Neutrophil (primary cell): ENCODE results near the gene SH2B3.

ENCODE experiments used
- H3K27ac ChIP-seq: fragments of 200-600 bp; sonication (generic); 2 replicates; pipeline ENCODE4 v1.5.1; 2016; ENCODE audit warnings: mild to moderate bottlenecking, moderate library complexity
- H3K27me3 ChIP-seq: fragments of 200-600 bp; sonication (generic); 2 replicates; pipeline ENCODE4 v1.6.0; 2016; ENCODE audit warnings: mild to moderate bottlenecking
- H3K36me3 ChIP-seq: fragments of 200-600 bp; sonication (generic); 2 replicates; pipeline ENCODE4 v1.5.1; 2017
- H3K4me1 ChIP-seq, 2 experiments: fragments of 200-600 bp in 1 of 2; sonication (generic) in 1 of 2; 1 replicate in 1 of 2; 2 replicates in 1 of 2; pipeline versions ENCODE4 v1.5.1 to v1.6.1; 2013 to 2016; ENCODE audit warnings: low read depth in 1 of 2, low read length in 1 of 2, mild to moderate bottlenecking in 1 of 2, moderate library complexity in 1 of 2; ENCODE audit not compliant: control insufficient read depth in 1 of 2, insufficient read depth in 1 of 2
- H3K4me3 ChIP-seq, 2 experiments: fragments of 200-600 bp in 1 of 2; sonication (generic) in 1 of 2; 1 replicate in 1 of 2; 2 replicates in 1 of 2; pipeline ENCODE4 v1.5.1; 2013 to 2016; ENCODE audit warnings: low read depth in 1 of 2, low read length in 1 of 2, mild to moderate bottlenecking in 1 of 2, moderate library complexity in 1 of 2
- H3K9me3 ChIP-seq: fragments of 200-600 bp; sonication (generic); 2 replicates; pipeline ENCODE4 v1.5.1; 2016
- TF ChIP-seq, protein P1 (sequence below): fragments of 200-600 bp; sonication (generic); IDR thresholded peaks from 2 replicates; pipeline ENCODE4 v1.5.1; 2016; ENCODE audit warnings: antibody characterized with exemption

SH2B3 gene

DNA sequence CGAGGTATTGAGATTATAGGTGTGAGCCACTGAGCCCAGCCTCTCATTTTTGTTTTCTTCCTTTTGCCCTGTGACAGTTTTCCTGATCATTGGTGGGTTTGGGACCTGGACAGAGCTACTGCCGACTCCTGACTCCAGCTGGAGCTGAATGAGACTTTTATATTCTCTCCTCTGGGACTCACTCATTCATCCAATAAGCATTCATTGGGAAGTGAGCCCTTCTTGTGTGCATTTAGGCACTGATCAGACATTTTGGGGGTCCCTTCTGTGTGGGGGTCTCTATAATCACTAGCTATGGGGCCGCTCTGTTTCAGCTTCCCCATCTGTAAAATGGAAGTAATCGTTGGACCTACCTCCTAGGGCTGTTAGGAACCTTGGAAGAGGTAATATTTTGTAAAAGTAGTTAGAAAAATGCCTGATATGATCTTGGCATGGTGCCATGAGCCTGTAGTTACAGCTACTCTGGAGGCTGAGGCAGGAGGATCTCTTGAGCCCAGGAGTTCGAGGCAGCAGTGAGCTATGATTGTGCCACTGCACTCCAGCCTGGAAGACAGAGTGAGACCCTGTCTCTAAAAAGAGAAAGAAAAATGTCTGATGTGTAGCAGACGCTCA lies 7.2 kb downstream of the SH2B3 start:
- Histone ChIP-seq H3K27ac (peak overlapping the region; percentile 67), H3K4me1 (peaks cover 42 to 56% of the 10 kb centered on the region in 2 experiments), H3K27me3 (no peaks in the 10 kb centered on the region), H3K36me3 (peaks cover 12% of the 10 kb centered on the region), H3K9me3 (no peaks in the 10 kb centered on the region), H3K4me3 (no peak overlapping the region)
- TF ChIP-seq, protein P1, sequence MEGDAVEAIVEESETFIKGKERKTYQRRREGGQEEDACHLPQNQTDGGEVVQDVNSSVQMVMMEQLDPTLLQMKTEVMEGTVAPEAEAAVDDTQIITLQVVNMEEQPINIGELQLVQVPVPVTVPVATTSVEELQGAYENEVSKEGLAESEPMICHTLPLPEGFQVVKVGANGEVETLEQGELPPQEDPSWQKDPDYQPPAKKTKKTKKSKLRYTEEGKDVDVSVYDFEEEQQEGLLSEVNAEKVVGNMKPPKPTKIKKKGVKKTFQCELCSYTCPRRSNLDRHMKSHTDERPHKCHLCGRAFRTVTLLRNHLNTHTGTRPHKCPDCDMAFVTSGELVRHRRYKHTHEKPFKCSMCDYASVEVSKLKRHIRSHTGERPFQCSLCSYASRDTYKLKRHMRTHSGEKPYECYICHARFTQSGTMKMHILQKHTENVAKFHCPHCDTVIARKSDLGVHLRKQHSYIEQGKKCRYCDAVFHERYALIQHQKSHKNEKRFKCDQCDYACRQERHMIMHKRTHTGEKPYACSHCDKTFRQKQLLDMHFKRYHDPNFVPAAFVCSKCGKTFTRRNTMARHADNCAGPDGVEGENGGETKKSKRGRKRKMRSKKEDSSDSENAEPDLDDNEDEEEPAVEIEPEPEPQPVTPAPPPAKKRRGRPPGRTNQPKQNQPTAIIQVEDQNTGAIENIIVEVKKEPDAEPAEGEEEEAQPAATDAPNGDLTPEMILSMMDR, result no peak

DNA sequence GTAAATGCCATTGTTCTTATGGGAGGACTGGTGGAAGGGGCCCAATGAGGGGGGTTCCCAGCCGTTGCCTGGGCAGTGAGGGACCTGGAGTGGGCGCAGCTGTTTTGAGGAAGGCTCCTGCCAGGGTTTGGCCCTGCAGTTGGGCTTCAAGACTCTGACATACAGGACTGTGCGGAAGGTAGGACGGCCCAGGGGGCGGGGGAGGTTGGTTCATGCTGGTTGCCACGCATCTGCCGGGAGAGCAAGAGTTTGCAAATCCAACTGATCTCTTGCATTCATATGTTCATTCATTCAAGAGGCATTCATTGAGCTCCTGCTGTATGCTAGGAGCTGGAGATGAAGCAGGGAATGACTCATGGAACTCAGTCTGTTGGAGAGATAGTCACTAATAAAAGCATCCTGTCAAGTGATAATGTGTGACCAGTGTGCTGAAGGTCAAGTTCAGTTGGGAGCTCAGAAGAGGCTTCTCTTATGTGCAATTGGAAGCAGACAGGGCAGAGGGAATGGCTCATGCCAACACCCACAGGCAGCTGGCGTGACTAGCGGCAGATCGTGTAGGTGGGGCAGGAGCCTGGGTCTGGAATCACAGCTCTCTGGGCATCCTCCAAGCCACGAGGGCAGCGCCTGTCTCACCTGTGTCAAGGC lies 7.8 kb downstream of the SH2B3 start:
- H3K27me3 ChIP-seq, result no peaks in the 10 kb centered on the region
- no peaks in the 10 kb centered on the region for H3K9me3 ChIP-seq
- TF ChIP-seq, protein P1, result no peak
- peaks cover 18% of the 10 kb centered on the region for H3K36me3 ChIP-seq
- H3K4me3 ChIP-seq, result no peak overlapping the region
- no peak overlapping the region for H3K27ac ChIP-seq
- H3K4me1 ChIP-seq, result peaks cover 36 to 50% of the 10 kb centered on the region in 2 experiments

DNA sequence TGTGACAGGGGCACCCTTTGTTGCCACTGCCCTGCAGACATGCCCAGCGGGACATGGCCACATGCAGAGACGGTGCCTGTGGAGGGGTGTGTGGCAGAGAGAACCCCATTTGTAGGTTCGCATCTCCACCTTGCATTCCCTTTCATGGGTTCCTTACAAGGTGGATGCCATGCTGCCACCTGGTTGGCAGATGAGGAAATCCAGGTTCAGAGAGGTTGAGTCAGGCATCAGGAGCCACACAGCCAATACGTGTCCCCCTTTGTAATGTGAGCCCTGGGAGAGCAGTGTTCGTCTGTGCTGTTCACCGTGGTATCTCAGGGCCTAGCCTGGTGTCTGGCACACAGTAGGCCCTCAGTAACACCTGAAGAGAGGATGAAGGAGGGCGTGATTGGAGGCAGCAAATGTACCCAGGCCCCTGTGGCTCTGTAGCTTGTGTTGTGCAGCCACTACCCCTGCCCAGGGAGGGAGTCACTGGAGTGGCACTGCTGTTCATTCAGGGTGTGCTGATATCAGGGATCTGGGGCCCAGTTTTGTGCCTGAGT lies 9.1 kb downstream of the SH2B3 start:
- TF ChIP-seq, protein P1, result no peak
- H3K27ac ChIP-seq, result peak overlapping the region; percentile 9
- no peak overlapping the region for H3K4me3 ChIP-seq
- H3K36me3 ChIP-seq, result peaks cover 29% of the 10 kb centered on the region
- no peaks in the 10 kb centered on the region for H3K9me3 ChIP-seq
- peaks cover 24 to 37% of the 10 kb centered on the region in 2 experiments for H3K4me1 ChIP-seq
- no peaks in the 10 kb centered on the region for H3K27me3 ChIP-seq

DNA sequence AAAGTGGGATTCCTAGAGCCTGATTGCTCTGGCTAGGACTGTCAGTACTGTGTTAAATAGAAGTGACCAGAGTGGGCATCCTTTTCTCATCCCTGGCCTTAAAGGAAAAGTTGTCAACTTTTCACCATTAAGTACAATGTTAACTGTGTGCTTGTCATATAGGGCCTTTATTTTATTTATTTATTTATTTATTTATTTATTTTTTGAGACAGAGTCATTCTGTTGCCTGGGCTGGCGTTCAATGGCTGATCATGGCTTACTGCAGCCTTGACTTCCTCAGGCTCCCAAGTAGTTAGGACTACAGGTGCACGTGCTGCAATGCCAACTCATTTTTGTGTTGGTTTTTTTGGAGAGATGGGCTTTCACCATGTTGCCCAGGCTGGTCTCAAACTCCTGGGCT lies 11.6 kb downstream of the SH2B3 start:
- Histone ChIP-seq H3K27me3 (no peaks in the 10 kb centered on the region), H3K36me3 (peaks cover 52% of the 10 kb centered on the region), H3K9me3 (no peaks in the 10 kb centered on the region), H3K4me3 (no peak overlapping the region), H3K4me1 (peaks cover 3 to 15% of the 10 kb centered on the region in 2 experiments), H3K27ac (no peak overlapping the region)
- TF ChIP-seq, protein P1, result no peak

DNA sequence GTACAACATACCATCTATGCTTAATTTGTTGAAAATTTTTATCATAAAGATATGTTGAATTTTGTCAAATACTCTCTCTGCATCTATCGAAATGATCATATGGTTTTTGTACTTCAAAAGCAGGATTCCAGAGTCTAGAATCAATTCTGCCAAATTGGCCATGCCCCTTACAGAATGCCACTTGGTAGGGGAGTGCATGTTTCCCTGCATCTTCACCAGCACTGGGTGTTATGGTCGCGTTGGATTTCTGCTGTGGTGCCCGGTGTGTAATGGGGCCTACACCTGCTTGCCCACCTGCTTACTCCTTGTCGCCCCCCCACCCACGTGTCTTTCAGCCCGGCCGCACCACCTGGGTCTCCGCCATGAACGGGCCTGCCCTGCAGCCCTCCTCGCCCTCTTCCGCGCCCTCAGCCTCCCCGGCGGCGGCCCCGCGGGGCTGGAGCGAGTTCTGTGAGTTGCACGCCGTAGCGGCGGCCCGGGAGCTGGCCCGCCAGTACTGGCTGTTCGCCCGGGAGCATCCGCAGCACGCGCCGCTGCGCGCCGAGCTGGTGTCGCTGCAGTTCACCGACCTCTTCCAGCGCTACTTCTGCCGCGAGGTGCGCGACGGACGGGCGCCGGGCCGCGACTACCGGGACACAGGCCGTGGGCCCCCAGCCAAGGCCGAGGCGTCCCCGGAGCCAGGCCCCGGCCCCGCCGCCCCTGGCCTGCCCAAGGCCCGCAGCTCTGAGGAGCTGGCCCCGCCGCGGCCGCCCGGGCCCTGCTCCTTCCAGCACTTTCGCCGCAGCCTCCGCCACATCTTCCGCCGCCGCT lies 12.3 kb downstream of the SH2B3 start:
- peaks cover 52% of the 10 kb centered on the region for H3K36me3 ChIP-seq
- peaks cover 3 to 11% of the 10 kb centered on the region in 2 experiments for H3K4me1 ChIP-seq
- H3K27ac ChIP-seq, result no peak overlapping the region
- H3K4me3 ChIP-seq, result no peak overlapping the region
- H3K27me3 ChIP-seq, result no peaks in the 10 kb centered on the region
- no peaks in the 10 kb centered on the region for H3K9me3 ChIP-seq
- TF ChIP-seq, protein P1, result no peak
